ENCODE results near the gene OR10D3. TPM values are rescaled to one million over a fixed set of nuclear protein-coding genes. Genes with fewer than 3 reads are reported as not detected.

OR10D3 gene
- total and polyA plus RNA-seq, 10 of the 15 experiments (the other 5 are each of a cell fraction or from before 2014, with no cell fraction given), result not detected

- FAIRE-seq (no peak), DNase-seq (ENCODE audit: low read depth, low spot score) (no peak), ATAC-seq (no peak)
- Histone ChIP-seq H3K4me2 (ENCODE audit: control insufficient read depth, insufficient read depth) (no peak overlapping the region), H3K79me2 (ENCODE audit: control insufficient read depth, insufficient read depth, low read length) (no peaks in the 10 kb centered on the region), H3K36me3 (ENCODE audit: control insufficient read depth in 2 of 2, insufficient read depth in 2 of 2, low read length in 1 of 2) (no peaks in the 10 kb centered on the region), H3K27me3 (replicated peaks in 1 of 2; ENCODE audit: control insufficient read depth in 2 of 2, insufficient read depth in 2 of 2, low read length in 1 of 2) (no peaks in the 10 kb centered on the region), H3K9me3 (replicated peaks; ENCODE audit: control insufficient read depth, insufficient read depth, low read length) (no peaks in the 10 kb centered on the region), H3K9ac (ENCODE audit: control insufficient read depth, insufficient read depth, low read length) (no peak overlapping the region), H3K4me1 (ENCODE audit: control insufficient read depth, insufficient read depth, low read length) (no peaks in the 10 kb centered on the region), H3K4me3 (no peak overlapping the region), H4K20me1 (ENCODE audit: control insufficient read depth, insufficient read depth) (no peaks in the 10 kb centered on the region), H3K27ac (ENCODE audit: control insufficient read depth, insufficient read depth) (no peak overlapping the region), H2AFZ (ENCODE audit: control insufficient read depth, low read depth, low read length) (no peak overlapping the region)
- ChIA-PET RAD21 (ENCODE audit: unreplicated experiment) (no interaction called here), POLR2A (no interaction called here), CTCF (no interaction called here), SMC1A (ENCODE audit: uncharacterized antibody, unreplicated experiment) (no interaction called here)
- BruUV-seq (replicated peaks), result no TSS peak
- in situ Hi-C loops (cut with MboI) (no loop called here), intact Hi-C loops (cut with micrococcal nuclease; ENCODE audit: unreplicated experiment) (no loop called here)
- TF ChIP-seq ZZZ3 (IDR thresholded peaks at IDR 0.05; ENCODE audit: control insufficient read depth, insufficient read length, low read depth), result no peak
- no peak for TF ChIP-seq MEF2A (IDR thresholded peaks at IDR 0.05; ENCODE audit: insufficient read depth, low read depth, low read length)
- TF ChIP-seq ZBED1 (IDR thresholded peaks at IDR 0.05; ENCODE audit: borderline replicate concordance), result no peak
- no peak for TF ChIP-seq MEF2B (IDR thresholded peaks at IDR 0.05; ENCODE audit: partially characterized antibody, poor library complexity, severe bottlenecking)
- TF ChIP-seq JUND (IDR thresholded peaks at IDR 0.05; ENCODE audit: low read depth, low read length), result no peak
- no peak for TF ChIP-seq SP1 (IDR thresholded peaks at IDR 0.05; ENCODE audit: low read depth, low read length)
- no peak for TF ChIP-seq NKRF (conservative IDR thresholded peaks at IDR 0.05)
- no peak for TF ChIP-seq ZSCAN29 (IDR thresholded peaks at IDR 0.05)
- TF ChIP-seq EGR1 (IDR thresholded peaks at IDR 0.05; ENCODE audit: borderline replicate concordance in 1 of 2, low read depth in 2 of 2, low read length in 2 of 2), result no peak
- TF ChIP-seq IRF3 (IDR thresholded peaks at IDR 0.05), result no peak
- TF ChIP-seq EZH2 (IDR thresholded peaks at IDR 0.05; ENCODE audit: borderline replicate concordance, control insufficient read depth, low read depth, low read length), result no peak
- TF ChIP-seq RAD21 (IDR thresholded peaks at IDR 0.05; ENCODE audit: insufficient read depth, low read depth, low read length), result no peak
- WGBS (ENCODE audit: insufficient coverage, insufficient replicate concordance, low lambda C conversion rate, missing lambda C conversion rate), result 0% methylated on average over 1 of the region's 1 CpG
Observed at GRCh38 chr11:124225471-124225870, 42.3 kb downstream of the OR10D3 start.

Data from GM12878 (cell line).